ENCODE results near the gene PRCP. TPM values are rescaled to one million over a fixed set of nuclear protein-coding genes. Genes with fewer than 3 reads are reported as not detected.

Gene PRCP
- total RNA-seq, 1 experiment from 2014 or later, result 57.0 TPM

- no peak for ATAC-seq
- CTCF ChIA-PET, result no interaction called here
- intact Hi-C loops (cut with micrococcal nuclease; ENCODE audit: unreplicated experiment), result no loop called here
- BruUV-seq (replicated peaks), result no TSS peak
- Histone ChIP-seq H3K27me3 (ENCODE audit: control insufficient read depth, insufficient read depth, low read length) (peaks cover 22% of the 10 kb centered on the region), H3K36me3 (ENCODE audit: control insufficient read depth, insufficient read depth, low read length) (no peaks in the 10 kb centered on the region), H3K9me3 (ENCODE audit: control insufficient read depth, insufficient read depth, low read depth, low read length) (no peaks in the 10 kb centered on the region), H3K4me1 (ENCODE audit: control insufficient read depth, insufficient read depth, low read length) (no peaks in the 10 kb centered on the region), H3K4me3 (ENCODE audit: low read depth in 2 of 2, low read length in 2 of 2) (no peak overlapping the region), H3K27ac (ENCODE audit: low read length) (no peak overlapping the region)
- in situ Hi-C loops (cut with HindIII; ENCODE audit: low pct_unique_long_range_greater_than_20kb, low sequenced_read_pairs), result no loop called here
- TF ChIP-seq SIN3A (IDR thresholded peaks at IDR 0.05; ENCODE audit: borderline replicate concordance, insufficient read depth, low read depth, low read length) (no peak), CTCF (IDR thresholded peaks at IDR 0.05) (no peak), POLR2AphosphoS5 (IDR thresholded peaks at IDR 0.05; ENCODE audit: low read depth, low read length) (no peak), TCF7L2 (IDR thresholded peaks at IDR 0.05; ENCODE audit: low read depth, low read length) (no peak)
- POLR2A ChIA-PET, result no interaction called here
- no peak for DNase-seq (ENCODE audit: low read depth, low spot score)
These were observed 92.6 kb downstream of the PRCP start for GRCh38 chr11:82807646-82808045.

GRCh38 chr11:82802710-82803109, 97.5 kb downstream of the PRCP start:
- in situ Hi-C loops (cut with HindIII; ENCODE audit: low pct_unique_long_range_greater_than_20kb, low sequenced_read_pairs), result no loop called here
- DNase-seq (ENCODE audit: low read depth, low spot score) (no peak), ATAC-seq (no peak)
- H3K4me3 ChIP-seq (ENCODE audit: low read depth in 2 of 2, low read length in 2 of 2), result no peak overlapping the region
- intact Hi-C loops (cut with micrococcal nuclease; ENCODE audit: unreplicated experiment), result no loop called here
- ChIA-PET POLR2A (no interaction called here), CTCF (no interaction called here)
- no peaks in the 10 kb centered on the region for H3K4me1 ChIP-seq (ENCODE audit: control insufficient read depth, insufficient read depth, low read length)
- no peak for TF ChIP-seq TCF7L2 (IDR thresholded peaks at IDR 0.05; ENCODE audit: low read depth, low read length)
- no peak for TF ChIP-seq CTCF (IDR thresholded peaks at IDR 0.05)
- TF ChIP-seq REST (IDR thresholded peaks at IDR 0.05; ENCODE audit: insufficient read depth in 1 of 2, low read depth in 2 of 2, low read length in 1 of 2), result no peak
- TF ChIP-seq SIN3A (IDR thresholded peaks at IDR 0.05; ENCODE audit: borderline replicate concordance, insufficient read depth, low read depth, low read length), result no peak
- TF ChIP-seq POLR2AphosphoS5 (IDR thresholded peaks at IDR 0.05; ENCODE audit: low read depth, low read length), result no peak
- H3K27ac ChIP-seq (ENCODE audit: low read length), result no peak overlapping the region
- H3K27me3 ChIP-seq (ENCODE audit: control insufficient read depth, insufficient read depth, low read length), result peaks cover 6% of the 10 kb centered on the region
- H3K9me3 ChIP-seq (ENCODE audit: control insufficient read depth, insufficient read depth, low read depth, low read length), result no peaks in the 10 kb centered on the region
- H3K36me3 ChIP-seq (ENCODE audit: control insufficient read depth, insufficient read depth, low read length), result no peaks in the 10 kb centered on the region
- no TSS peak for BruUV-seq (replicated peaks)
